KMS-11 (cell line): ENCODE data around the gene HPS4.

Source experiments
- H2AFZ ChIP-seq: fragments of 200-600 bp; sonication (generic); 2 replicates; pipeline ENCODE4 v1.6.1; 2016; ENCODE audit warnings: antibody characterized with exemption, mixed run types, low read depth
- H3K27ac ChIP-seq: fragments of 200-600 bp; sonication (generic); 2 replicates; pipeline ENCODE4 v1.6.1; 2016; ENCODE audit warnings: mild to moderate bottlenecking, mixed run types
- H3K27me3 ChIP-seq: fragments of 200-600 bp; sonication (generic); 2 replicates; pipeline ENCODE4 v1.6.1; 2017; ENCODE audit warnings: mild to moderate bottlenecking, low read depth, mixed run types, moderate library complexity; ENCODE audit not compliant: insufficient read depth
- H3K36me3 ChIP-seq: fragments of 200-600 bp; sonication (generic); 2 replicates; pipeline ENCODE4 v1.6.1; 2017; ENCODE audit warnings: mild to moderate bottlenecking, mixed run types; ENCODE audit not compliant: insufficient read depth
- H3K4me1 ChIP-seq: fragments of 200-600 bp; sonication (generic); 2 replicates; pipeline ENCODE4 v1.6.1; 2016; ENCODE audit warnings: mild to moderate bottlenecking, low read depth, mixed run types; ENCODE audit not compliant: poor library complexity, severe bottlenecking
- H3K4me2 ChIP-seq: fragments of 200-600 bp; sonication (generic); 2 replicates; pipeline ENCODE4 v1.7.0; 2016; ENCODE audit warnings: mild to moderate bottlenecking, mixed run types
- H3K4me3 ChIP-seq: fragments of 200-600 bp; sonication (generic); IDR thresholded peaks from 2 replicates; pipeline ENCODE4 v1.6.1; 2017; ENCODE audit warnings: low read depth, low read length, mixed read lengths; ENCODE audit not compliant: insufficient read depth
- H3K79me2 ChIP-seq: fragments of 200-600 bp; sonication (generic); 2 replicates; pipeline ENCODE4 v1.6.1; 2016; ENCODE audit warnings: low read depth, mixed run types; ENCODE audit not compliant: insufficient read depth
- H3K9ac ChIP-seq: fragments of 200-600 bp; sonication (generic); 2 replicates; pipeline ENCODE4 v1.6.1; 2016; ENCODE audit warnings: mild to moderate bottlenecking, mixed run types
- H4K20me1 ChIP-seq: fragments of 200-600 bp; sonication (generic); 2 replicates; pipeline ENCODE4 v1.6.1; 2016; ENCODE audit warnings: mild to moderate bottlenecking, mixed run types; ENCODE audit not compliant: insufficient read depth
- TF ChIP-seq, protein P1 (sequence below): fragments of 200-600 bp; sonication (generic); conservative IDR thresholded peaks from 2 replicates; pipeline ENCODE4 v1.6.1; 2017; ENCODE audit warnings: low read depth, mild to moderate bottlenecking, antibody characterized with exemption, low read length, moderate library complexity, mixed read lengths

HPS4 gene

GRCh38 chr22:26477341-26477731, 6.2 kb downstream of the HPS4 start:
- Histone ChIP-seq H3K4me3 (no peak overlapping the region), H3K27ac (no peak overlapping the region), H2AFZ (no peak overlapping the region), H3K36me3 (no peaks in the 10 kb centered on the region), H3K4me2 (no peak overlapping the region), H3K9ac (no peak overlapping the region), H3K79me2 (peaks cover 4% of the 10 kb centered on the region; the same call in 1 of the 2 replicates), H3K4me1 (peaks cover 26% of the 10 kb centered on the region), H4K20me1 (no peaks in the 10 kb centered on the region), H3K27me3 (no peaks in the 10 kb centered on the region)
- TF ChIP-seq, protein P1, sequence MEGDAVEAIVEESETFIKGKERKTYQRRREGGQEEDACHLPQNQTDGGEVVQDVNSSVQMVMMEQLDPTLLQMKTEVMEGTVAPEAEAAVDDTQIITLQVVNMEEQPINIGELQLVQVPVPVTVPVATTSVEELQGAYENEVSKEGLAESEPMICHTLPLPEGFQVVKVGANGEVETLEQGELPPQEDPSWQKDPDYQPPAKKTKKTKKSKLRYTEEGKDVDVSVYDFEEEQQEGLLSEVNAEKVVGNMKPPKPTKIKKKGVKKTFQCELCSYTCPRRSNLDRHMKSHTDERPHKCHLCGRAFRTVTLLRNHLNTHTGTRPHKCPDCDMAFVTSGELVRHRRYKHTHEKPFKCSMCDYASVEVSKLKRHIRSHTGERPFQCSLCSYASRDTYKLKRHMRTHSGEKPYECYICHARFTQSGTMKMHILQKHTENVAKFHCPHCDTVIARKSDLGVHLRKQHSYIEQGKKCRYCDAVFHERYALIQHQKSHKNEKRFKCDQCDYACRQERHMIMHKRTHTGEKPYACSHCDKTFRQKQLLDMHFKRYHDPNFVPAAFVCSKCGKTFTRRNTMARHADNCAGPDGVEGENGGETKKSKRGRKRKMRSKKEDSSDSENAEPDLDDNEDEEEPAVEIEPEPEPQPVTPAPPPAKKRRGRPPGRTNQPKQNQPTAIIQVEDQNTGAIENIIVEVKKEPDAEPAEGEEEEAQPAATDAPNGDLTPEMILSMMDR = no peak

DNA sequence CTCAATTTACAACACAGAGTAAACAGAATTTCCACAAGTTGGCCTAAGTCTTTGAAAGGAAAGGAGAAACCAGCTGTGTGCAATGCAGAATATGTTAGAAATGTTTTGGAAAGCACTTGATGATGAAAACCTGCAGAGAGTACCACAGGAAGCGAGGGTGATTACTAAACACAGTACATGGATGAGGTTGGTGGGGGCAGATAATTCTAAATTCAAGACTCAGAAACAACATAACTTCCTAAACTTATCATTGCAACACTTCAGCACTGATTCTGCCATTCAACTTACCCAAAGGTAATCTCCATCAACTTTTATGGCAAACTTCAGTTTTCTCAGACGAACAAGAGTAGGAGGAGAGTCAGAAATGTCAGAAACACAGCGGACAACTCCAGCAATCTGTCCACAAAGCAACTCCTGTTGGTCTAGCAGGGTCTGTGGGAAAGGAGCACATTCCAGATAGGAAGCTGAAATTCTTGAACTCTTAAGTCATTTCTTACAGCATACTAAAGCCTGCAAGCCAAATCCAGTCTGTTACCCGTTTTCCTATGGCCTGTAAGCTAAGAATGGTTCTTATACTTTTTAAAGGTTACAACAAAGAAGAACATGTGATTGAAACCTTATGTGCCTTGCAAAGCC, 6.8 kb downstream of the HPS4 start:
- Histone ChIP-seq H3K4me2 (no peak overlapping the region), H4K20me1 (no peaks in the 10 kb centered on the region), H3K36me3 (no peaks in the 10 kb centered on the region), H3K4me3 (no peak overlapping the region), H3K9ac (no peak overlapping the region), H3K79me2 (peaks cover 4% of the 10 kb centered on the region; the same call in 1 of the 2 replicates), H2AFZ (no peak overlapping the region), H3K27ac (no peak overlapping the region), H3K27me3 (no peaks in the 10 kb centered on the region), H3K4me1 (peaks cover 21% of the 10 kb centered on the region)
- TF ChIP-seq, protein P1 = no peak

GRCh38 chr22:26474682-26475081, 8.9 kb downstream of the HPS4 start:
- Histone ChIP-seq H3K27ac (no peak overlapping the region), H3K36me3 (no peaks in the 10 kb centered on the region), H2AFZ (no peak overlapping the region), H3K79me2 (no peaks in the 10 kb centered on the region), H3K4me2 (no peak overlapping the region; the same call in 1 of the 2 replicates), H3K27me3 (no peaks in the 10 kb centered on the region), H3K4me3 (no peak overlapping the region), H4K20me1 (no peaks in the 10 kb centered on the region), H3K9ac (no peak overlapping the region), H3K4me1 (peaks cover 11% of the 10 kb centered on the region)
- TF ChIP-seq, protein P1 = no peak

- Histone ChIP-seq H2AFZ (no peak overlapping the region), H3K9ac (no peak overlapping the region), H3K4me2 (no peak overlapping the region), H3K4me1 (peaks cover 11% of the 10 kb centered on the region), H3K27me3 (no peaks in the 10 kb centered on the region), H3K27ac (no peak overlapping the region), H3K4me3 (no peak overlapping the region), H3K79me2 (no peaks in the 10 kb centered on the region), H3K36me3 (no peaks in the 10 kb centered on the region), H4K20me1 (no peaks in the 10 kb centered on the region)
- TF ChIP-seq, protein P1 = no peak
Observed at GRCh38 chr22:26471522-26471921, 12.1 kb downstream of the HPS4 start.
